Keratinocyte (primary cell): ENCODE data around the gene CFAP61. TPM values are rescaled to one million over a fixed set of nuclear protein-coding genes. Genes with fewer than 3 reads are reported as not detected.

Experiments
- DNase-seq: peaks from one replicate; pipeline ENCODE4 v3.0.0-alpha.2; 2011; ENCODE audit warnings: low read depth, missing footprints, low spot score
- FAIRE-seq: peaks from 2 replicates; lab custom pipeline; 2011; peaks lifted over from hg19 to GRCh38; lab: Jason Lieb, UNC
- H2AFZ ChIP-seq: 2 replicates; pipeline ENCODE4 v1.6.0; 2012; ENCODE audit warnings: low read length, control low read depth, inconsistent platforms; ENCODE audit not compliant: control insufficient read depth
- H3K27ac ChIP-seq: 2 replicates; pipeline ENCODE4 v1.5.1; 2011; ENCODE audit warnings: low read length; ENCODE audit not compliant: control insufficient read depth, insufficient read depth
- H3K27me3 ChIP-seq: 3 replicates; pipeline ENCODE4 v1.6.0; 2011; ENCODE audit warnings: low read length; ENCODE audit not compliant: control insufficient read depth, insufficient read depth; ENCODE audit errors: extremely low read depth
- H3K36me3 ChIP-seq, 2 experiments: 2 replicates in 1 of 2; 3 replicates in 1 of 2; pipeline ENCODE4 v1.5.1; 2011; ENCODE audit warnings: low read length in 2 of 2, mild to moderate bottlenecking in 1 of 2; ENCODE audit not compliant: control insufficient read depth in 2 of 2, insufficient read depth in 2 of 2; ENCODE audit errors: extremely low read depth in 1 of 2
- H3K4me1 ChIP-seq: 3 replicates; pipeline ENCODE4 v1.5.1; 2011; ENCODE audit warnings: low read length; ENCODE audit not compliant: control insufficient read depth, insufficient read depth; ENCODE audit errors: extremely low read depth
- H3K4me2 ChIP-seq: 3 replicates; pipeline ENCODE4 v1.6.0; 2011; ENCODE audit warnings: low read depth, low read length; ENCODE audit not compliant: control insufficient read depth, insufficient read depth; ENCODE audit errors: extremely low read depth
- H3K4me3 ChIP-seq, 3 experiments: fragments of 200-600 bp in 1 of 3; sonication (generic) in 1 of 3; 2 replicates in 2 of 3; 3 replicates in 1 of 3; pipeline ENCODE4 v1.5.1; 2011 to 2016; ENCODE audit warnings: low read length in 3 of 3, mild to moderate bottlenecking in 3 of 3, control low read depth in 2 of 3, inconsistent platforms in 1 of 3, low read depth in 1 of 3, mixed read lengths in 1 of 3, mixed run types in 1 of 3, moderate library complexity in 1 of 3; ENCODE audit not compliant: control insufficient read depth in 2 of 3, insufficient read depth in 2 of 3; ENCODE audit errors: extremely low read depth in 1 of 3
- H3K79me2 ChIP-seq: 2 replicates; pipeline ENCODE4 v1.6.0; 2012; ENCODE audit warnings: low read length; ENCODE audit not compliant: control insufficient read depth, insufficient read depth
- H3K9ac ChIP-seq: 3 replicates; pipeline ENCODE4 v1.6.0; 2011; ENCODE audit warnings: low read length; ENCODE audit not compliant: control insufficient read depth, insufficient read depth; ENCODE audit errors: extremely low read depth
- H3K9me1 ChIP-seq: 3 replicates; pipeline ENCODE4 v1.6.0; 2011; ENCODE audit warnings: low read length; ENCODE audit not compliant: control insufficient read depth, insufficient read depth; ENCODE audit errors: extremely low read depth
- H3K9me3 ChIP-seq: 2 replicates; pipeline ENCODE4 v1.5.1; 2012; ENCODE audit warnings: low read depth, low read length; ENCODE audit not compliant: control insufficient read depth
- H4K20me1 ChIP-seq: 3 replicates; pipeline ENCODE4 v1.6.0; 2011; ENCODE audit warnings: low read length; ENCODE audit not compliant: control insufficient read depth, insufficient read depth; ENCODE audit errors: extremely low read depth
- EZH2 ChIP-seq: IDR thresholded peaks from one replicate; pipeline ENCODE4 v1.6.1; 2012; ENCODE audit warnings: inconsistent platforms, mild to moderate bottlenecking, low read length, moderate library complexity
- dilution Hi-C: fragments of 300-500 bp; cut with MboI; formaldehyde crosslinking; loops from one replicate; pipeline ENCODE4 v1.7.0; 2020; ENCODE audit warnings: low sequenced_read_pairs; ENCODE audit not compliant: extremely low pct_ligation_motif_present
- polyA plus RNA-seq, 5 experiments: library from polyadenylated mRNA; depleted of rRNA in 3 of 5; stranded (reverse) in 3 of 5; stranded (forward) in 1 of 5; unstranded in 1 of 5; fragments of >200 nt; gene quantifications; 1 replicate in 1 of 5; 2 replicates in 3 of 5; 3 replicates in 1 of 5; pipeline versions ENCODE4 v1.2.1 to v1.2.3, GENCODE V29; 2011 to 2012; ENCODE audit warnings: missing spikeins in 2 of 5, low read depth in 1 of 5, low replicate concordance in 1 of 5
- TF ChIP-seq, protein P1 (sequence below), 3 experiments: IDR thresholded peaks in 1 of 3; conservative IDR thresholded peaks in 1 of 3; optimal IDR thresholded peaks in 1 of 3; 2 replicates in 2 of 3; 3 replicates in 1 of 3; pipeline versions ENCODE3 to v1.5.1; 2011; ENCODE audit warnings: low read length in 3 of 3, mild to moderate bottlenecking in 3 of 3, moderate library complexity in 2 of 3, control low read depth in 1 of 3, inconsistent platforms in 1 of 3; ENCODE audit not compliant: insufficient read depth in 2 of 3; ENCODE audit errors: extremely low read depth in 1 of 3

CFAP61 gene
- polyA plus RNA-seq, 1 donor (not counting 4 experiments of a cell fraction or from before 2014, with no cell fraction given): 0.25 TPM

- DNase-seq (no peak), FAIRE-seq (no peak)
- no peaks in the 10 kb centered on the region for H4K20me1 ChIP-seq
- TF ChIP-seq, protein P1, sequence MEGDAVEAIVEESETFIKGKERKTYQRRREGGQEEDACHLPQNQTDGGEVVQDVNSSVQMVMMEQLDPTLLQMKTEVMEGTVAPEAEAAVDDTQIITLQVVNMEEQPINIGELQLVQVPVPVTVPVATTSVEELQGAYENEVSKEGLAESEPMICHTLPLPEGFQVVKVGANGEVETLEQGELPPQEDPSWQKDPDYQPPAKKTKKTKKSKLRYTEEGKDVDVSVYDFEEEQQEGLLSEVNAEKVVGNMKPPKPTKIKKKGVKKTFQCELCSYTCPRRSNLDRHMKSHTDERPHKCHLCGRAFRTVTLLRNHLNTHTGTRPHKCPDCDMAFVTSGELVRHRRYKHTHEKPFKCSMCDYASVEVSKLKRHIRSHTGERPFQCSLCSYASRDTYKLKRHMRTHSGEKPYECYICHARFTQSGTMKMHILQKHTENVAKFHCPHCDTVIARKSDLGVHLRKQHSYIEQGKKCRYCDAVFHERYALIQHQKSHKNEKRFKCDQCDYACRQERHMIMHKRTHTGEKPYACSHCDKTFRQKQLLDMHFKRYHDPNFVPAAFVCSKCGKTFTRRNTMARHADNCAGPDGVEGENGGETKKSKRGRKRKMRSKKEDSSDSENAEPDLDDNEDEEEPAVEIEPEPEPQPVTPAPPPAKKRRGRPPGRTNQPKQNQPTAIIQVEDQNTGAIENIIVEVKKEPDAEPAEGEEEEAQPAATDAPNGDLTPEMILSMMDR (optimal IDR thresholded peaks at IDR 0.05 in 1 of 3, IDR thresholded peaks at IDR 0.05 in 1 of 3, conservative IDR thresholded peaks at IDR 0.05 in 1 of 3; ENCODE audit: extremely low read depth in 1 of 3, insufficient read depth in 2 of 3, low read length in 3 of 3): no peak
- TF ChIP-seq EZH2: no peak
- no peaks in the 10 kb centered on the region for H3K4me1 ChIP-seq
- H3K36me3 ChIP-seq: no peaks in the 10 kb centered on the region
- H3K4me2 ChIP-seq: no peak overlapping the region
- dilution Hi-C loops: no loop called here
- H3K79me2 ChIP-seq: no peaks in the 10 kb centered on the region
- no peak overlapping the region for H2AFZ ChIP-seq
- no peaks in the 10 kb centered on the region for H3K27me3 ChIP-seq
- H3K4me3 ChIP-seq: no peak overlapping the region
- no peaks in the 10 kb centered on the region for H3K9me3 ChIP-seq
- H3K27ac ChIP-seq: no peak overlapping the region
- H3K9me1 ChIP-seq: no peaks in the 10 kb centered on the region
- no peak overlapping the region for H3K9ac ChIP-seq
These were observed 155.5 kb downstream of the CFAP61 start for GRCh38 chr20:20207872-20208271.

DNA sequence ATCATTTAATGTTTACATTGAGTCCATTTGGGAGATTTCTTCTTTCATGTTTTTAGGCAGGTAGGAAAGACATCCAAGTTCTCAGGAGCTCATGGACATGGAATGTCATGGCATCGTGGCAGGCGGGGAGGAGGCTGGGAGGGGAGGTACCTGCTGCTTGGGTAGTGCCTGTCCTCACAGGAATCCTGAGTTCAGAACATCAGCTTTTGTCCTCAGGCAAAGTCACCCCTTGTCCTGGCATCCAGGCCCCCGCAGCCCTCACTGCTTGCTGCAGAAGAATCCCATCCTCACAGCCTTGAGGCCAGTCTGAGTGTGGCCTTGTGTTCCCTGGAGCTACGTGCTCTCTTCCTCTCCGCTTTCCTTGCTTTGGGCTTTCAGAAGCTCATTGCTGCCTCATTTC lies 157.4 kb downstream of the CFAP61 start:
- FAIRE-seq (no peak), DNase-seq (no peak)
- H3K9me1 ChIP-seq: no peaks in the 10 kb centered on the region
- dilution Hi-C loops: no loop called here
- H3K9me3 ChIP-seq: no peaks in the 10 kb centered on the region
- H4K20me1 ChIP-seq: no peaks in the 10 kb centered on the region
- H2AFZ ChIP-seq: no peak overlapping the region
- H3K79me2 ChIP-seq: no peaks in the 10 kb centered on the region
- H3K4me1 ChIP-seq: no peaks in the 10 kb centered on the region
- no peak overlapping the region for H3K27ac ChIP-seq
- H3K4me3 ChIP-seq: no peak overlapping the region
- TF ChIP-seq EZH2: no peak
- TF ChIP-seq, protein P1 (optimal IDR thresholded peaks at IDR 0.05 in 1 of 3, IDR thresholded peaks at IDR 0.05 in 1 of 3, conservative IDR thresholded peaks at IDR 0.05 in 1 of 3; ENCODE audit: extremely low read depth in 1 of 3, insufficient read depth in 2 of 3, low read length in 3 of 3): no peak
- H3K9ac ChIP-seq: no peak overlapping the region
- no peaks in the 10 kb centered on the region for H3K27me3 ChIP-seq
- H3K4me2 ChIP-seq: no peak overlapping the region
- no peaks in the 10 kb centered on the region for H3K36me3 ChIP-seq
